Vagina (tissue), 2 donors: Measurements from ENCODE around the gene LGR4.

Source experiments
- POLR2AphosphoS5 ChIP-seq, 2 donors: sonication (generic); formaldehyde crosslinking; IDR thresholded peaks; one replicate each; pipeline ENCODE4 v1.9.0; 2017; ENCODE audit warnings: antibody characterized with exemption in 2 of 2, mild to moderate bottlenecking in 2 of 2, low read depth in 1 of 2; ENCODE audit not compliant: insufficient read depth in 1 of 2
- TF ChIP-seq, protein P1 (sequence below), 3 experiments: fragments of 450-650 bp in 2 of 3; fragments of 200-600 bp in 1 of 3; sonication (generic) in 1 of 3; IDR thresholded peaks; one replicate each; pipeline ENCODE4 v1.5.1; 2017 to 2019; ENCODE audit warnings: antibody characterized with exemption in 3 of 3, mild to moderate bottlenecking in 2 of 3, moderate library complexity in 2 of 3

DNA sequence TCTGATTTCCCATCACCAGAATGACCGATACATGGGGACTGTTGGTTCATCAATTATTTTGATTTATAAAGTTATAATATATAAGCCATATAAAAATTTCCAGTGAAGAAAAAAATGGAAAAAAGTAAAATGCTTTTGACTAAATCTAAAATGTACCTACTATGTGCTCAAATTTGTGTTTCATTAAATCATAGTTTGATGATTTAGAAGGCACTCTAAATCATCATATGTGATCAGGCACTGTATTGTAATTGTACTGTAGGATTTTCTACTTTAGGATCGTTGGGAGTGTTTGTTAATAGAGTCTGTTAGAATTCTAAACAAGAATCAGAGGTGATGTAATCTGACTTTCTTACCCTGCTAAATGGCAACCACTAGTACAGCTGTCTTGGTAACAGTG, 31.6 kb upstream of the LGR4 start:
- TF ChIP-seq, protein P1, sequence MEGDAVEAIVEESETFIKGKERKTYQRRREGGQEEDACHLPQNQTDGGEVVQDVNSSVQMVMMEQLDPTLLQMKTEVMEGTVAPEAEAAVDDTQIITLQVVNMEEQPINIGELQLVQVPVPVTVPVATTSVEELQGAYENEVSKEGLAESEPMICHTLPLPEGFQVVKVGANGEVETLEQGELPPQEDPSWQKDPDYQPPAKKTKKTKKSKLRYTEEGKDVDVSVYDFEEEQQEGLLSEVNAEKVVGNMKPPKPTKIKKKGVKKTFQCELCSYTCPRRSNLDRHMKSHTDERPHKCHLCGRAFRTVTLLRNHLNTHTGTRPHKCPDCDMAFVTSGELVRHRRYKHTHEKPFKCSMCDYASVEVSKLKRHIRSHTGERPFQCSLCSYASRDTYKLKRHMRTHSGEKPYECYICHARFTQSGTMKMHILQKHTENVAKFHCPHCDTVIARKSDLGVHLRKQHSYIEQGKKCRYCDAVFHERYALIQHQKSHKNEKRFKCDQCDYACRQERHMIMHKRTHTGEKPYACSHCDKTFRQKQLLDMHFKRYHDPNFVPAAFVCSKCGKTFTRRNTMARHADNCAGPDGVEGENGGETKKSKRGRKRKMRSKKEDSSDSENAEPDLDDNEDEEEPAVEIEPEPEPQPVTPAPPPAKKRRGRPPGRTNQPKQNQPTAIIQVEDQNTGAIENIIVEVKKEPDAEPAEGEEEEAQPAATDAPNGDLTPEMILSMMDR (IDR thresholded peaks at IDR 0.05), result no peak
- TF ChIP-seq POLR2AphosphoS5 (IDR thresholded peaks at IDR 0.05; ENCODE audit: insufficient read depth in 1 of 2, low read depth in 1 of 2), result no peak
